ENCODE data around the gene HSPG2. TPM values are rescaled to one million over a fixed set of nuclear protein-coding genes. Genes with fewer than 3 reads are reported as not detected.

HSPG2 gene
- total and polyA plus RNA-seq, 2 of the 13 experiments (the other 11 are each of a cell fraction or from before 2014, with no cell fraction given): 9.1 to 13.1 TPM

- no peak for ATAC-seq
- POLR2A ChIA-PET: no interaction called here
- Histone ChIP-seq H3K36me3 (replicated peaks in 1 of 2; ENCODE audit: control insufficient read depth in 1 of 2, insufficient read depth in 2 of 2, low read length in 2 of 2) (peaks cover 8 to 15% of the 10 kb centered on the region in 2 experiments; a peak in 4 of 5 replicates), H3K4me2 (ENCODE audit: low read depth, low read length) (no peak overlapping the region), H4K20me1 (ENCODE audit: insufficient read depth, low read length) (no peaks in the 10 kb centered on the region), H3K4me1 (ENCODE audit: insufficient read depth, low read length) (peaks cover 52% of the 10 kb centered on the region), H3K79me2 (ENCODE audit: insufficient read depth, low read length) (no peaks in the 10 kb centered on the region), H3K27me3 (ENCODE audit: control insufficient read depth in 1 of 2, insufficient read depth in 2 of 2, low read length in 2 of 2) (no peaks in the 10 kb centered on the region), H3K9ac (ENCODE audit: insufficient read depth, low read depth, low read length) (no peak overlapping the region), H3K9me3 (ENCODE audit: low read length) (no peaks in the 10 kb centered on the region), H2AFZ (ENCODE audit: low read length) (no peak overlapping the region), H3K4me3 (replicated peaks in 1 of 3; ENCODE audit: insufficient read depth in 1 of 3, low read depth in 2 of 3, low read length in 3 of 3) (no peak overlapping the region), H3K27ac (ENCODE audit: extremely low read length, insufficient read depth, low read length) (no peak overlapping the region)
- no TSS peak for BruUV-seq (replicated peaks)
- no peak for TF ChIP-seq AGO1 (IDR thresholded peaks at IDR 0.05; ENCODE audit: low read depth, low read length, poor library complexity, severe bottlenecking)
- TF ChIP-seq KLF16 (CRISPR knock-in tag; IDR thresholded peaks at IDR 0.05): no peak
- TF ChIP-seq ZFP82 (CRISPR knock-in tag; IDR thresholded peaks at IDR 0.05; ENCODE audit: borderline replicate concordance): no peak
- TF ChIP-seq SCMH1 (CRISPR knock-in tag; IDR thresholded peaks at IDR 0.05; ENCODE audit: borderline replicate concordance): no peak
- TF ChIP-seq ZNF768 (CRISPR knock-in tag; IDR thresholded peaks at IDR 0.05): no peak
- TF ChIP-seq ZNF414 (CRISPR knock-in tag; IDR thresholded peaks at IDR 0.05): no peak
- TF ChIP-seq ELF3 (CRISPR knock-in tag; IDR thresholded peaks at IDR 0.05): no peak
- TF ChIP-seq ZNF577 (CRISPR knock-in tag; IDR thresholded peaks at IDR 0.05; ENCODE audit: borderline replicate concordance, low read depth): no peak
- no peak for TF ChIP-seq KLF13 (CRISPR knock-in tag; IDR thresholded peaks at IDR 0.05)
- no peak for TF ChIP-seq NRL (CRISPR knock-in tag; IDR thresholded peaks at IDR 0.05; ENCODE audit: borderline replicate concordance)
- TF ChIP-seq TBL1XR1 (IDR thresholded peaks at IDR 0.05; ENCODE audit: borderline replicate concordance, low read length, partially characterized antibody): no peak
- TF ChIP-seq SMARCE1 (IDR thresholded peaks at IDR 0.05; ENCODE audit: borderline replicate concordance): no peak
- no peak for TF ChIP-seq IKZF1 (IDR thresholded peaks at IDR 0.05)
- TF ChIP-seq ZEB1 (IDR thresholded peaks at IDR 0.05; ENCODE audit: insufficient replicate concordance, low read depth): no peak
- TF ChIP-seq WIZ (CRISPR knock-in tag; IDR thresholded peaks at IDR 0.05): no peak
- no peak for TF ChIP-seq ZNF318 (CRISPR knock-in tag; IDR thresholded peaks at IDR 0.05)
- TF ChIP-seq NFYC (CRISPR knock-in tag; IDR thresholded peaks at IDR 0.05): no peak
- no peak for FAIRE-seq
- 96% methylated on average over 4 of the region's 4 CpGs for WGBS (ENCODE audit: low lambda C conversion rate)
- in situ Hi-C loops (cut with HindIII; ENCODE audit: extremely low pct_ligation_motif_present, low pct_unique_long_range_greater_than_20kb): no loop called here
- no peak for DNase-seq (ENCODE audit: low spot score)
- intact Hi-C loops (cut with micrococcal nuclease; ENCODE audit: unreplicated experiment): no loop called here
- CTCF ChIA-PET (ENCODE audit: low intra/inter-chr PET ratio, low total read pairs): no interaction called here
These were observed 39.3 kb downstream of the HSPG2 start for GRCh38 chr1:21897844-21898243.
